ENCODE measurements around the gene PUM2.

PUM2 gene

GRCh38 chr2:20229322-20230113 is 121.1 kb downstream of the PUM2 start:
- peaks cover 3% of the 10 kb centered on the region for H3K36me3 Mint-ChIP-seq
- no peaks in the 10 kb centered on the region for H3K9me3 Mint-ChIP-seq (ENCODE audit: low read depth)
- peaks cover 15% of the 10 kb centered on the region for H3K27me3 Mint-ChIP-seq
- peaks cover 4% of the 10 kb centered on the region for H3K4me1 Mint-ChIP-seq (ENCODE audit: low read depth)
- H3K27ac Mint-ChIP-seq: no peak overlapping the region
- H3K4me3 Mint-ChIP-seq: no peak overlapping the region

- no peak overlapping the region for H3K27ac Mint-ChIP-seq
- no peaks in the 10 kb centered on the region for H3K9me3 Mint-ChIP-seq (ENCODE audit: low read depth)
- H3K36me3 Mint-ChIP-seq: peaks cover 3% of the 10 kb centered on the region
- H3K4me1 Mint-ChIP-seq (ENCODE audit: low read depth): peaks cover 4% of the 10 kb centered on the region
- H3K27me3 Mint-ChIP-seq: peaks cover 17% of the 10 kb centered on the region
- no peak overlapping the region for H3K4me3 Mint-ChIP-seq
These were observed 122.6 kb downstream of the PUM2 start for GRCh38 chr2:20227894-20228505.

GRCh38 chr2:20226152-20226545 is 124.5 kb downstream of the PUM2 start:
- H3K4me1 Mint-ChIP-seq (ENCODE audit: low read depth): peaks cover 5% of the 10 kb centered on the region
- H3K9me3 Mint-ChIP-seq (ENCODE audit: low read depth): no peaks in the 10 kb centered on the region
- peaks cover 25% of the 10 kb centered on the region for H3K27me3 Mint-ChIP-seq
- H3K4me3 Mint-ChIP-seq: peak overlapping the region; percentile 59
- no peak overlapping the region for H3K27ac Mint-ChIP-seq
- H3K36me3 Mint-ChIP-seq: peaks cover 2% of the 10 kb centered on the region

GRCh38 chr2:20225294-20226151 is 125.1 kb downstream of the PUM2 start:
- Mint-ChIP-seq H3K36me3 (no peaks in the 10 kb centered on the region), H3K27ac (no peak overlapping the region), H3K9me3 (ENCODE audit: low read depth) (no peaks in the 10 kb centered on the region), H3K4me1 (ENCODE audit: low read depth) (peaks cover 5% of the 10 kb centered on the region), H3K27me3 (peaks cover 25% of the 10 kb centered on the region), H3K4me3 (peak overlapping the region; percentile 70)

- Mint-ChIP-seq H3K27me3 (peaks cover 32% of the 10 kb centered on the region), H3K4me1 (ENCODE audit: low read depth) (peaks cover 5% of the 10 kb centered on the region), H3K9me3 (ENCODE audit: low read depth) (no peaks in the 10 kb centered on the region), H3K36me3 (no peaks in the 10 kb centered on the region), H3K27ac (no peak within 1 kb of the TSS), H3K4me3 (peak within 1 kb of the TSS; percentile 70)
These were observed 125.8 kb downstream of the PUM2 start, which contains the start of gene SDC1 for GRCh38 chr2:20224716-20225293. Gene SDC1 (minus strand): TSS chr2:20225130. CDS start chr2:20224867, 263 bp downstream.

- Mint-ChIP-seq H3K9me3 (ENCODE audit: low read depth) (no peaks in the 10 kb centered on the region), H3K27me3 (peaks cover 32% of the 10 kb centered on the region), H3K36me3 (no peaks in the 10 kb centered on the region), H3K27ac (no peak overlapping the region), H3K4me1 (ENCODE audit: low read depth) (peaks cover 5% of the 10 kb centered on the region), H3K4me3 (no peak overlapping the region)
These were observed 126.4 kb downstream of the PUM2 start for GRCh38 chr2:20224164-20224715.

- H3K27me3 Mint-ChIP-seq: peaks cover 29% of the 10 kb centered on the region
- H3K4me3 Mint-ChIP-seq: peak overlapping the region; percentile 65
These were observed 127.1 kb downstream of the PUM2 start for GRCh38 chr2:20223407-20224163.

GRCh38 chr2:20222769-20223406 is 127.8 kb downstream of the PUM2 start:
- H3K4me1 Mint-ChIP-seq (ENCODE audit: low read depth): peaks cover 5% of the 10 kb centered on the region
- H3K27me3 Mint-ChIP-seq: peaks cover 32% of the 10 kb centered on the region
- no peaks in the 10 kb centered on the region for H3K9me3 Mint-ChIP-seq (ENCODE audit: low read depth)
- no peaks in the 10 kb centered on the region for H3K36me3 Mint-ChIP-seq
- peak overlapping the region; percentile 65 for H3K4me3 Mint-ChIP-seq
- H3K27ac Mint-ChIP-seq: no peak overlapping the region

More at GRCh38 chr2:20223407-20224163, 127.1 kb downstream of the PUM2 start:
- Mint-ChIP-seq H3K36me3 (no peaks in the 10 kb centered on the region), H3K4me1 (ENCODE audit: low read depth) (peaks cover 5% of the 10 kb centered on the region), H3K9me3 (ENCODE audit: low read depth) (no peaks in the 10 kb centered on the region), H3K27ac (no peak overlapping the region)

GRCh38 chr2:20222014-20222768 is 128.5 kb downstream of the PUM2 start:
- Mint-ChIP-seq H3K4me3 (no peak overlapping the region), H3K27me3 (peaks cover 25% of the 10 kb centered on the region), H3K36me3 (no peaks in the 10 kb centered on the region), H3K27ac (no peak overlapping the region), H3K9me3 (ENCODE audit: low read depth) (no peaks in the 10 kb centered on the region), H3K4me1 (ENCODE audit: low read depth) (peaks cover 5% of the 10 kb centered on the region)

- Mint-ChIP-seq H3K4me3 (no peak overlapping the region), H3K4me1 (ENCODE audit: low read depth) (peaks cover 5% of the 10 kb centered on the region), H3K36me3 (no peaks in the 10 kb centered on the region), H3K27me3 (peaks cover 22% of the 10 kb centered on the region), H3K9me3 (ENCODE audit: low read depth) (no peaks in the 10 kb centered on the region), H3K27ac (no peak overlapping the region)
These were observed 129.1 kb downstream of the PUM2 start for GRCh38 chr2:20221555-20221973.

- H3K4me1 Mint-ChIP-seq (ENCODE audit: low read depth): peaks cover 4% of the 10 kb centered on the region
- H3K27me3 Mint-ChIP-seq: peaks cover 22% of the 10 kb centered on the region
- no peak overlapping the region for H3K4me3 Mint-ChIP-seq
- no peaks in the 10 kb centered on the region for H3K36me3 Mint-ChIP-seq
- H3K27ac Mint-ChIP-seq: no peak overlapping the region
- no peaks in the 10 kb centered on the region for H3K9me3 Mint-ChIP-seq (ENCODE audit: low read depth)
These were observed 129.7 kb downstream of the PUM2 start for GRCh38 chr2:20220806-20221554.

GRCh38 chr2:20219763-20220380 is 130.8 kb downstream of the PUM2 start:
- Mint-ChIP-seq H3K4me3 (no peak overlapping the region), H3K27me3 (peaks cover 22% of the 10 kb centered on the region), H3K27ac (no peak overlapping the region), H3K9me3 (ENCODE audit: low read depth) (no peaks in the 10 kb centered on the region), H3K36me3 (no peaks in the 10 kb centered on the region), H3K4me1 (ENCODE audit: low read depth) (peaks cover 1% of the 10 kb centered on the region)

Data from activated naive CD8-positive, alpha-beta T cell (primary cell).